GM12872 (cell line): ENCODE data around the gene TFR2.

Source experiments
- TF ChIP-seq, protein P1 (sequence below): IDR thresholded peaks from 3 replicates; pipeline ENCODE4 v1.5.1; 2011; ENCODE audit warnings: low read depth, mild to moderate bottlenecking, low read length, moderate library complexity; ENCODE audit not compliant: insufficient read depth

Gene TFR2

GRCh38 chr7:100607111-100607510 lies 34.2 kb downstream of the TFR2 start:
- TF ChIP-seq, protein P1, sequence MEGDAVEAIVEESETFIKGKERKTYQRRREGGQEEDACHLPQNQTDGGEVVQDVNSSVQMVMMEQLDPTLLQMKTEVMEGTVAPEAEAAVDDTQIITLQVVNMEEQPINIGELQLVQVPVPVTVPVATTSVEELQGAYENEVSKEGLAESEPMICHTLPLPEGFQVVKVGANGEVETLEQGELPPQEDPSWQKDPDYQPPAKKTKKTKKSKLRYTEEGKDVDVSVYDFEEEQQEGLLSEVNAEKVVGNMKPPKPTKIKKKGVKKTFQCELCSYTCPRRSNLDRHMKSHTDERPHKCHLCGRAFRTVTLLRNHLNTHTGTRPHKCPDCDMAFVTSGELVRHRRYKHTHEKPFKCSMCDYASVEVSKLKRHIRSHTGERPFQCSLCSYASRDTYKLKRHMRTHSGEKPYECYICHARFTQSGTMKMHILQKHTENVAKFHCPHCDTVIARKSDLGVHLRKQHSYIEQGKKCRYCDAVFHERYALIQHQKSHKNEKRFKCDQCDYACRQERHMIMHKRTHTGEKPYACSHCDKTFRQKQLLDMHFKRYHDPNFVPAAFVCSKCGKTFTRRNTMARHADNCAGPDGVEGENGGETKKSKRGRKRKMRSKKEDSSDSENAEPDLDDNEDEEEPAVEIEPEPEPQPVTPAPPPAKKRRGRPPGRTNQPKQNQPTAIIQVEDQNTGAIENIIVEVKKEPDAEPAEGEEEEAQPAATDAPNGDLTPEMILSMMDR = no peak

GRCh38 chr7:100606313-100606712 lies 35.0 kb downstream of the TFR2 start:
- TF ChIP-seq, protein P1 = no peak

DNA sequence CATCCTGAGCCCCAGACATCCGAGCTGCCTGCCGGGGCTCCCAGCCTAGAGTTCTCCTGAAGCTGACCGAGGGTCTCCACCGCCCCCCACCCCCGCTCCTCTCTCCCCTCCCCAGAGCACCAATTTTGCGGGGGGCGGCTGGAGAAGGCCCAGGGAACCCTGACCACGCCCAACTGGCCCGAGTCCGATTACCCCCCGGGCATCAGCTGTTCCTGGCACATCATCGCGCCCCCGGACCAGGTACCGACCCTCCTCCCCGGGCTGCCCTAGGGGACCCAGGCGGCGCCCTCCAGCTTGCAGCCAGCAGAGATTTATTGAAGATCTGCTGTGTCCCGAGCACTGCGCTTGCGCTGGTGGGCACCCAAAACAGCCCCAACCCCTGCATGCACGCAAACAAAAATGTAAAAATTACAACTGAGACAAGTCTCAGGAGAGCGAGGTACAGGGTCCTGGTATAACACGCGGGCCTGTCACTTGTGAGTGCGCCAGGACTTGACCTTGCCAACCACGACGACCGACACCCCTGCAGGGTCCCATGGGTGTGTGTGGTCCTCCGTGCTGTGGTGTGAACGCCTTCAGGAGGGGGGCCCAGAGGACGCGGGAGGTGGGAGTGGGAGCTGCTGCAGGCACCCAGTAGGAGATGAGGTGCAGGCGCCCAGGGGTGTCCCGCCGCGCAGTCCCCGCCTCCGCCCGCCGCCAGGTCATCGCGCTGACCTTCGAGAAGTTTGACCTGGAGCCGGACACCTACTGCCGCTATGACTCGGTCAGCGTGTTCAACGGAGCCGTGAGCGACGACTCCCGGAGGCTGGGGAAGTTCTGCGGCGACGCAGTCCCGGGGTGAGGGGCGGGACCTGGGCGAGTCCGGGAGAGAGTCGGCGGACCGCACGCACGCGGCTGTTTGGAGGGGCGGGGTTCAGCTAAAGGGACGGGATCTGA lies 36.1 kb downstream of the TFR2 start:
- TF ChIP-seq, protein P1 = no peak

DNA sequence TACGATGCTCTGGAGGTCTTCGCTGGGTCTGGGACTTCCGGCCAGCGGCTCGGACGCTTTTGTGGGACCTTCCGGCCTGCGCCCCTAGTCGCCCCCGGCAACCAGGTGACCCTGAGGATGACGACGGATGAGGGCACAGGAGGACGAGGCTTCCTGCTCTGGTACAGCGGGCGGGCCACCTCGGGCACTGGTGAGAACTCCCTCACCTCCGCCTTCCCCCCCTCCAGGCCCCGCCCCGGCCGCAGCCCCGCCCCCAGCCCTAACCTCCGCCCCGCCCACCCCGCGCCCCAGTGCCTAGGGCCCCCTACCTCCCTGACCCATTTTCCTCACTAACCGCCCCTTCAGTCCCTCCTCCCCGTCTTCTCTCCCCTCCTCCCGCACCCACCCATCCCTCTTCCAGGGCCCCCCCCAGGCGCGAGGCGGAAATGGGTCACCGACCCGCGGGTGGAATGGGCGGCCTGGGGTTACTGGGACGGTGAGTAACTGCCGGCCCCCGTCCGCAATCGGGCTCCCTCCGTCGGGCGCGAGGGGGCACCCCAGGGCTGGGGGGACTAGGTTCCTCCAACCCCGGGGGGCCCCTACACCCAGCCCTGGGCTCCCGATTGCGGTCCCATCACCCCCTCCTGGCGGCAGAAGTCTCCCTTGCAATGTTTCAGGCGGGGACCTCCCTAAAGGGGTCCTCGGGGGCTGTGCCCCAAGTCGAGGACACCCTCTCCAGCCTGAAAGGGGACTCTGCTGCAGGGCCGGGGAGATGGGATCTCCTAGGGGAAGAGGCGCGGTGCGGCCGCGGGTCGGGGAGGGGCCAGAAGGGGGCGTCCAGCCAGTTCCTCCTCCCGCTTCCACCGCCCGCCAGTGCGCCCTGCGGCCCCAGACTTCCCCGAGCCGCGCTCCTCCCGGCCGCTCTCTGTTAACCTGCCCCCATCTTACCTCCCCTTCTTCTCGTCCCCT lies 37.0 kb downstream of the TFR2 start:
- TF ChIP-seq, protein P1 = peak; percentile 48

DNA sequence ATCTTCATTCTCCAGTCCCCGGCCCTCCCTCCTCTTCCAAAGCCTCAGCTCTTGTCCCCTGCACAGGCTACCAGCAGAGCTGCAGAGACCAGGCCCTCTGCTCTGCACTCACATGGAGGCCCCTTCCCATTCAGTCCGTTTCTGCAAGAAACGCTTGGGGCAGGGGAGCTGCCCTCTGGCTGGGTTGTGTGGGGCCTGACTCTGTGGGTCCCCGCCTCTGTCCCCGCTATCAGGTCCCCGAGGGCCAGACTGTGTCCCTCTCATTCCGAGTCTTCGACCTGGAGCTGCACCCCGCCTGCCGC lies 37.7 kb downstream of the TFR2 start:
- TF ChIP-seq, protein P1 = no peak

- TF ChIP-seq, protein P1 = no peak
These were observed 38.2 kb downstream of the TFR2 start for GRCh38 chr7:100602889-100603725.
